Measurements from ENCODE around the gene ST3GAL4.
"Not testable (repeated sequence)": the region's sequence is repeated elsewhere in the genome, so short reads cannot be mapped to it uniquely, and the experiment has no call there.

ST3GAL4 gene

GRCh38 chr11:126355324-126355925 lies at the start of gene ST3GAL4:
TSS of gene ST3GAL4 (plus strand) at chr11:126355686. CDS start at chr11:126406156, 50,470 bp downstream.
- DNase-seq, result peak; percentile 73

- peak; percentile 31 for DNase-seq
These were observed 49.8 kb upstream of the ST3GAL4 start for GRCh38 chr11:126305699-126306098.

- no peak for DNase-seq
These were observed 47.8 kb upstream of the ST3GAL4 start for GRCh38 chr11:126307706-126308105.

GRCh38 chr11:126308271-126308671 lies 47.2 kb upstream of the ST3GAL4 start:
- no peak for DNase-seq

- DNase-seq, result not testable (repeated sequence)
These were observed 46.7 kb upstream of the ST3GAL4 start for GRCh38 chr11:126308771-126309170.

GRCh38 chr11:126310200-126310991 lies 45.1 kb upstream of the ST3GAL4 start:
- peak; percentile 65 for DNase-seq

GRCh38 chr11:126310992-126311310 lies 44.5 kb upstream of the ST3GAL4 start:
- no peak for DNase-seq

GRCh38 chr11:126311401-126312291 lies 43.8 kb upstream of the ST3GAL4 start:
- no peak for DNase-seq

- no peak for DNase-seq
These were observed 42.5 kb upstream of the ST3GAL4 start for GRCh38 chr11:126312961-126313360.

- DNase-seq, result no peak
These were observed 41.7 kb upstream of the ST3GAL4 start for GRCh38 chr11:126313826-126314225.

GRCh38 chr11:126317432-126317755 lies 38.1 kb upstream of the ST3GAL4 start:
- DNase-seq, result no peak

- DNase-seq, result peak; percentile 33
These were observed 37.5 kb upstream of the ST3GAL4 start for GRCh38 chr11:126317756-126318573.

GRCh38 chr11:126318574-126319373 lies 36.7 kb upstream of the ST3GAL4 start:
- DNase-seq, result no peak

- no peak for DNase-seq
These were observed 36.1 kb upstream of the ST3GAL4 start for GRCh38 chr11:126319374-126319740.

GRCh38 chr11:126322996-126323395 lies 32.5 kb upstream of the ST3GAL4 start:
- DNase-seq, result no peak

- no peak for DNase-seq
These were observed 28.0 kb upstream of the ST3GAL4 start for GRCh38 chr11:126327281-126328000.

- DNase-seq, result no peak
These were observed 27.5 kb upstream of the ST3GAL4 start for GRCh38 chr11:126328001-126328390.

- no peak for DNase-seq
These were observed 27.0 kb upstream of the ST3GAL4 start for GRCh38 chr11:126328444-126328843.

GRCh38 chr11:126328938-126329643 lies 26.4 kb upstream of the ST3GAL4 start:
- DNase-seq, result no peak

GRCh38 chr11:126329644-126330211 lies 25.8 kb upstream of the ST3GAL4 start:
- DNase-seq, result peak; percentile 31

Measured in CD4-positive, alpha-beta T cell treated with Interleukin-10 for 1 hour (primary cell).